Measurements from ENCODE around the gene ABHD13.

GRCh38 chr13:108263621-108264355 is 45.6 kb downstream of the ABHD13 start:
- TF ChIP-seq GATA3 (IDR thresholded peaks at IDR 0.05; ENCODE audit: low read depth, low read length), result no peak
- TF ChIP-seq GATA2 (IDR thresholded peaks at IDR 0.05; ENCODE audit: low read depth, low read length), result no peak

Measured in SH-SY5Y (cell line).